DOHH2 (cell line): Measurements from ENCODE around the gene DCAF4.

ENCODE experiments used
- H3F3A ChIP-seq: fragments of 200-600 bp; sonication (generic), shearing (Covaris generic); 2 replicates; pipeline ENCODE4 v1.6.0; 2016; ENCODE audit warnings: antibody characterized with exemption, mild to moderate bottlenecking; ENCODE audit not compliant: control insufficient read depth, insufficient read depth
- H3K27ac ChIP-seq: fragments of 200-600 bp; sonication (generic); 2 replicates; pipeline ENCODE4 v1.5.1; 2014; ENCODE audit warnings: low read depth, mild to moderate bottlenecking, low read length, moderate library complexity
- H3K27me3 ChIP-seq: fragments of 200-600 bp; sonication (generic); 2 replicates; pipeline ENCODE4 v1.6.1; 2014; ENCODE audit warnings: mild to moderate bottlenecking, low read length, mixed read lengths; ENCODE audit not compliant: control insufficient read depth
- H3K36me3 ChIP-seq: fragments of 200-600 bp; sonication (generic); 2 replicates; pipeline ENCODE4 v1.6.1; 2014; ENCODE audit warnings: mild to moderate bottlenecking, low read length, moderate library complexity, mixed read lengths; ENCODE audit not compliant: control insufficient read depth
- H3K4me1 ChIP-seq: fragments of 200-600 bp; sonication (generic); 2 replicates; pipeline ENCODE4 v1.6.1; 2014; ENCODE audit warnings: mild to moderate bottlenecking, low read length, mixed read lengths; ENCODE audit not compliant: control insufficient read depth
- H3K4me2 ChIP-seq: fragments of 200-600 bp; sonication (generic); 2 replicates; pipeline ENCODE4 v1.6.0; 2014; ENCODE audit warnings: mild to moderate bottlenecking, low read length, moderate library complexity
- H3K4me3 ChIP-seq: fragments of 200-600 bp; sonication (generic); 2 replicates; pipeline ENCODE4 v1.5.1; 2014; ENCODE audit warnings: mild to moderate bottlenecking, low read length, mixed read lengths
- H3K79me2 ChIP-seq: fragments of 200-600 bp; sonication (generic); 2 replicates; pipeline ENCODE4 v1.6.1; 2014; ENCODE audit warnings: mild to moderate bottlenecking, low read length, mixed read lengths; ENCODE audit not compliant: control insufficient read depth
- H3K9me2 ChIP-seq: fragments of 200-600 bp; sonication (generic); replicated peaks from 2 replicates; pipeline ENCODE4 v1.6.1; 2014; ENCODE audit warnings: mild to moderate bottlenecking, low read length, mixed read lengths; ENCODE audit not compliant: control insufficient read depth
- H3K9me3 ChIP-seq: fragments of 200-600 bp; sonication (generic); 2 replicates; pipeline ENCODE4 v1.6.1; 2014; ENCODE audit warnings: antibody characterized with exemption, low read length, mixed read lengths; ENCODE audit not compliant: control insufficient read depth, insufficient read depth
- H4K20me1 ChIP-seq: fragments of 200-600 bp; sonication (generic); 2 replicates; pipeline ENCODE4 v1.6.0; 2014; ENCODE audit warnings: low read depth, mild to moderate bottlenecking, antibody characterized with exemption, low read length, moderate library complexity; ENCODE audit not compliant: control insufficient read depth, insufficient read depth
- CTCF ChIP-seq: fragments of 200-600 bp; sonication (generic); IDR thresholded peaks from one replicate; pipeline ENCODE4 v1.5.1; 2014; ENCODE audit warnings: antibody characterized with exemption, mild to moderate bottlenecking, low read depth, low read length; ENCODE audit not compliant: poor library complexity, severe bottlenecking
- EZH2phosphoT487 ChIP-seq: fragments of 200-600 bp; sonication (generic); IDR thresholded peaks from 2 replicates; pipeline ENCODE4 v1.6.1; 2017; ENCODE audit warnings: borderline replicate concordance, mild to moderate bottlenecking, antibody characterized with exemption, low read length, moderate library complexity, mixed read lengths

DCAF4 gene

GRCh38 chr14:72879431-72879830 lies 46.8 kb upstream of the DCAF4 start:
- Histone ChIP-seq H3F3A (no peaks in the 10 kb centered on the region), H3K9me3 (no peaks in the 10 kb centered on the region), H3K27ac (no peak overlapping the region), H3K4me1 (no peaks in the 10 kb centered on the region), H3K4me3 (no peak overlapping the region), H3K36me3 (no peaks in the 10 kb centered on the region), H4K20me1 (no peaks in the 10 kb centered on the region), H3K9me2 (no peaks in the 10 kb centered on the region), H3K79me2 (no peaks in the 10 kb centered on the region), H3K4me2 (no peak overlapping the region), H3K27me3 (peaks cover 4% of the 10 kb centered on the region)
- TF ChIP-seq EZH2phosphoT487 (no peak), CTCF (no peak)

- TF ChIP-seq EZH2phosphoT487 (no peak), CTCF (no peak)
- H3F3A ChIP-seq: no peaks in the 10 kb centered on the region
- H3K4me1 ChIP-seq: no peaks in the 10 kb centered on the region
- H3K79me2 ChIP-seq: no peaks in the 10 kb centered on the region
- H4K20me1 ChIP-seq: no peaks in the 10 kb centered on the region
- H3K4me3 ChIP-seq: no peak overlapping the region
- no peaks in the 10 kb centered on the region for H3K9me2 ChIP-seq
- H3K4me2 ChIP-seq: no peak overlapping the region
- H3K9me3 ChIP-seq: no peaks in the 10 kb centered on the region
- H3K27ac ChIP-seq: no peak overlapping the region
- peaks cover 4% of the 10 kb centered on the region for H3K27me3 ChIP-seq
- no peaks in the 10 kb centered on the region for H3K36me3 ChIP-seq
Measured at GRCh38 chr14:72880164-72880563, 46.1 kb upstream of the DCAF4 start.

GRCh38 chr14:72880820-72881219 lies 45.4 kb upstream of the DCAF4 start:
- Histone ChIP-seq H3K4me3 (no peak overlapping the region), H3K9me2 (no peaks in the 10 kb centered on the region), H3K4me1 (no peaks in the 10 kb centered on the region), H3K27ac (no peak overlapping the region), H3K4me2 (no peak overlapping the region), H3K36me3 (no peaks in the 10 kb centered on the region), H3K9me3 (no peaks in the 10 kb centered on the region), H3K79me2 (no peaks in the 10 kb centered on the region), H3K27me3 (peaks cover 4% of the 10 kb centered on the region), H3F3A (no peaks in the 10 kb centered on the region), H4K20me1 (no peaks in the 10 kb centered on the region)
- TF ChIP-seq EZH2phosphoT487 (no peak), CTCF (no peak)

GRCh38 chr14:72881543-72881942 lies 44.7 kb upstream of the DCAF4 start:
- no peaks in the 10 kb centered on the region for H3K9me2 ChIP-seq
- H3K79me2 ChIP-seq: no peaks in the 10 kb centered on the region
- TF ChIP-seq EZH2phosphoT487 (no peak), CTCF (no peak)
- no peak overlapping the region for H3K4me2 ChIP-seq
- no peaks in the 10 kb centered on the region for H3K9me3 ChIP-seq
- no peaks in the 10 kb centered on the region for H3K4me1 ChIP-seq
- no peaks in the 10 kb centered on the region for H3K36me3 ChIP-seq
- H3K27me3 ChIP-seq: peaks cover 5% of the 10 kb centered on the region
- no peaks in the 10 kb centered on the region for H4K20me1 ChIP-seq
- H3K27ac ChIP-seq: no peak overlapping the region
- H3F3A ChIP-seq: no peaks in the 10 kb centered on the region
- H3K4me3 ChIP-seq: no peak overlapping the region
